GM18858 (cell line): ENCODE data around the gene PLS3.

Experiments
- ATAC-seq: cut with Tn5 transposase; IDR thresholded peaks from one replicate; pipeline ENCODE4 v1.9.1; 2021; ENCODE audit not compliant: unreplicated experiment

Gene PLS3

DNA sequence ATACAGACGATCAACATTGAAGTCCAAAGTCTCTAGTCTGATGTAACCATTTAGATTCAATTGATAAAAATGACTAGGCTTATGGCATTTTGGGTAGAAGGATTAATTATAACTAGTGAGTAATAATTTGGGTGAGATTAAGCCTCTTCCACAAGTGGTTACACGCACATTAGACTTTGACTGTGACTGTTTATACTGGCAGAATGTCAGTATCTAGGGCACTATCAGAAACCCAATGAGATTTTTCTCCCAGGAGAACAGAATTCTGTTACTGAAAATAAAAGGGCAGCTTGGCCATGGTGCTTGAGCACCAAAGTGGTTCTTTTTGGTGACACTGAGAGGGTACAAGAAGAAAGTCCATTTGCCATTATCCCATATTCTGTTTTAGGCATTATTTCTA lies 3.3 kb downstream of the PLS3 start:
- no peak for ATAC-seq

GRCh38 chrX:115565888-115566287 lies 4.9 kb downstream of the PLS3 start:
- ATAC-seq, result no peak

GRCh38 chrX:115571712-115572111 lies 10.7 kb downstream of the PLS3 start:
- no peak for ATAC-seq

- ATAC-seq, result no peak
Measured at GRCh38 chrX:115573185-115573584, 12.2 kb downstream of the PLS3 start.

DNA sequence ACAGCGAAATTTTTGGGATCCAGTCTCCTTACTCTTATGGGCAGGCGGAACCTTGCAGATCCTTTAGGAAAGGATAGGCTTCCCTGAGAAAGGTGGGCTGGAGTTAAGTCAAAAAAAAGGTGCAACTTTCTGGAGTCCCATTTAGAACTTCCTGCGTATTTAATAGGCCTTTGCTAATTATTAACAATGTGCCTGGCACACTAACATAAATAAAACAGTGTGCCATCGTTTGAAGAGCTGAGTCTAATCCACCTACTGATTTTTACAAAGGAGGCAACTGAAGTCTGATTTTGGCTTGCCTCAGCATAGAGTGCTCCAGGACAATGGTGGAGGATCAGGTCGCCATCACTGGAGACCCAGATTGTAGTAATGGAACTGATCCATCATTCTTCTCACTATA lies 15.7 kb downstream of the PLS3 start:
- ATAC-seq, result no peak

DNA sequence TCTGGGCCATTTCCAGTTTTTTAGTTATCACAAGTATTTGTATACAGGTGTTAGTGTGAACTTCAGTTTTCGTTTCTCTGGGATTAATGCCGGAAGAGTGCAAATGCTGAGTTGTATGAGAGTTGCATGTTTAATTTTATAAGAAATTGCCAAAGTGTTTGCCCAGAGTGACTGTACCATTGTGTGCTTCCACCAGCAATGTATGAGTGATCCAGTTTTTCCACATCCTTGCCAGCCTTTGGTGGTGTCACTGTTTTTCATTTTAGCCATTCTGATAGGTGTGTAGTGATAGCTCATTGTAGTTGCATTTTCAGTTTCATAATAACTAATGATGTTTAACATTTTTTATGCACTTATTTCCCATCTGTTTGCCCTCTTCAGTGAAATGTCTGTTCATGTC lies 18.4 kb downstream of the PLS3 start:
- no peak for ATAC-seq

DNA sequence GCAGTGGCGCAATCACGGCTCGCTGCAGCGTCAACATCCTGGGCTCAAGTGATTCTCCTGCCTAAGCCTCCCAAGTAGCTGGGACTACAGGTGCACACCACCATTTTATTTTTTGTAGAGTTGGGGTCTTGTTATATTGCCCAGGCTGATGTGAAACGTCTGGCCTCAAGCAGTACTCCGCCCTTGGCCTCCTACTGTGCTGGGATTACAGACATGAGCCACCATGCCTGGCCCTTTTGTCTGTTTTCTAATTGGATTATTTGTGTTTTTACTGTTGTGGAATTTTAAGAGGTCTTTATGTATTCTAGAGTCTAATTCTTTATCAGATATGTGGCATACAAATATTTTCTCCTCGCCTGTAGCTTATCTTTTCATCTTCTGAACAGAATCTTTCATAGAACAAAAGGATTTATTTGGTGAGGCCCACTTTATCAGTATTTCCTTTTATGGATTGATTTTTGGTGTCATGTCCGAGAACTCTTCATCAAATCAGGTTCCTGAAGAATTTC lies 18.9 kb downstream of the PLS3 start:
- no peak for ATAC-seq

- ATAC-seq, result no peak
Measured at GRCh38 chrX:115581759-115582615, 21.0 kb downstream of the PLS3 start.

GRCh38 chrX:115582616-115583495 lies 21.9 kb downstream of the PLS3 start:
- no peak for ATAC-seq

DNA sequence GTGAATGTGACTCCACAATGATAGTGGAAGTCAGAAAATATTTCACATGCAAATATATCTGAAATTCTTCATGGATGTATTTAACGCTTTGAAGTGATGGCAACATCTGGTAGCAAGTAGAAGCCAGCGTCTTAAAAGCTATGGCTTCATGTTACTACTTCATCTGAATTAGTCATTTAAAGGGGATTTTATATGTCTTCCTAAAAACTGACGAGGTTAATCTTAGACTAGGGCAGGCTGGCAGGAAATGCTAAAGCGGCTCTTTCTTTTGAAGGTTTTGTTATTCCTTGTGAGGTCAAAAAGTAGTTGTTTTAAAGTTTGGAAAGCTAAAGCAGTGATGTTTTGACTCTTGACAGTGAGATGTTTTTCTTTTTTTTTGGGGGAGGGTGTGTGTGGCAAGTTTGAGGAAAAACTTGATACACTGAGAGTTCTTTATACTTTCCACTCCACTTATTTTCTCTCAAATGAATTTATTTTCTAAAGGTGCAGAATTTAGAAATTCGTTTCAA lies 22.6 kb downstream of the PLS3 start:
- ATAC-seq, result no peak

- no peak for ATAC-seq
Measured at GRCh38 chrX:115584696-115585095, 23.7 kb downstream of the PLS3 start.

- ATAC-seq, result no peak
Measured at GRCh38 chrX:115588179-115588578, 27.2 kb downstream of the PLS3 start.

- ATAC-seq, result no peak
Measured at GRCh38 chrX:115589419-115589818, 28.4 kb downstream of the PLS3 start.

DNA sequence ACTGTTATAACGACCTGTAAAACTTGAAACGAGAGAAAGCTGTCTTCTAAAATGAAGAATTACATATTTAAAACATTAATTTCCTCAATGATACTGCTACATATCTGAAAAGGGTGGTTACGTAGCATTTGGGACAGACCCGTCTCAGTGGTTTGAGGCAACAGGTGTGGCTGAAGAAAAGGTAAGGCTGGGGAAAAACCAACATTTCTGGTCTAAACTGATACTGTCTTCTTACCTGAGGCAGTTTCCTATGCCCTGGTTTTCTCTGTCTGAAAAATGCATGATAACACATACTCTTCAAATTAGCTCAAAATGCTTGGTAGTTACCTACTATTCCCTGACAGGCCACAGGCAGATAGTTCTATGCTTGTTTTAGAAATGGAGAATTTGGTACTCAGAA lies 30.4 kb downstream of the PLS3 start:
- no peak for ATAC-seq

GRCh38 chrX:115591856-115592842 lies 31.2 kb downstream of the PLS3 start:
- ATAC-seq, result no peak

GRCh38 chrX:115592997-115593734 lies 32.2 kb downstream of the PLS3 start:
- no peak for ATAC-seq

DNA sequence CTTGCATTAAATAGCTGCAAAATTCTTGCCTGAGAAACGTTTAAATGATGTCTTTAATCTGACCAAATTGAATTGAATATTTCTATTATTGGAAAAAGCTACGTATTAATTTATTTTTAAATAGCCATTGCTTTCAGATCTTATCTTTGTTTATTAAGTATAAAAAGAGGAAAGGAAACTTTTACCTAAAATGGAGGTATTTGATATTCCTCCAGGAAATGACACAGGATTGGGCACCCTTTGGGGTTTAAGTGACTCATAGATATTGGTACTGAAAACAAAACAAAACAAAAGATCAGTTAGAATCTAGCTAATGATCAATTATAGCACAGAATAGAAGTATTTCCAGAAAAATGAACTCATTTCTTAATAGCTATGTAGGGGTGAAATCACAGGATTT lies 34.1 kb downstream of the PLS3 start:
- no peak for ATAC-seq

DNA sequence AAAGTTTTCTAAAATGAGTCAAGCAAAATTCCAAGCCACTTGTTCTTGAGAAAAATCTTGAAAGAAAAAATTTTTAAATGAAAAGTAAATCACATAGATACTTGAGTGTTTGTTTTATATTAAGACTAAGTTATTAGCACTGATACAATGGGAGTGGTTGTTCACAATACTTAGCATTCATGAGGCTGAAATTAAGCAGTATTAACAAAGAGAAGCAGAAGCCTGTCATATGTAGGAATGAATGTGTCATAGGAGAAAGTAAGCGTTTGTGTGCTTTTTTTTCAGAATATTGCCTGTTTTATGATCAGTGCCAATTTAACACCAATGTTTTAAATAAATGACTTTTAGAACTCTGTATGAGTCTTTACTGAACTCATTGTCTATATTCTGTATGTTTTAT lies 37.6 kb downstream of the PLS3 start:
- ATAC-seq, result no peak

DNA sequence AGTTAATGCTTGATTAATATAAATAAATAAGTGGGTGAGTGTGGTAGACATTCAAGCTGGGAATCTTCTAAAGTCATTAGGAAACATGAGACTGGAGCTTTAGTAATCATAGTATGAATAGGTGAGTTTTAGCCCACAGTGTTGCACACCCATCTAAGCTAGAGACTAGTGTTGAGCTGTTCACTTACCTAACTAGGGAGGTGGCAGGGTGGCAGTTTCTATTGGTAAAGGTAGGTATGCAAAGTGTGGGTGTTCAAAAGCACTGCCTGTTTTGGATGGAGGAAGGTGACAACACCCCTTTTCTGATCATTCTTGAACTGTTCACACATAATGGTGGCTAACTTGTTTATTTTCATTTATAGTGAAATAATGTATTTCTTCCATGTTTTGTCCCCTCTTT lies 41.3 kb downstream of the PLS3 start:
- no peak for ATAC-seq
